H1 (cell line): ENCODE results near the gene TRAF1. TPM values are rescaled to one million over a fixed set of nuclear protein-coding genes. Genes with fewer than 3 reads are reported as not detected.

Source experiments
- polyA plus RNA-seq, 7 experiments: library from polyadenylated mRNA; depleted of rRNA in 3 of 7; stranded (reverse) in 5 of 7; unstranded in 2 of 7; fragments of >200 nt in 5 of 7; fragments of 200-250 nt in 2 of 7; gene quantifications; 1 replicate in 5 of 7; 2 replicates in 1 of 7; 4 replicates in 1 of 7; pipeline versions ENCODE4 v1.2.1 to v1.2.3, GENCODE V29; 2011 to 2013; ENCODE audit warnings: missing spikeins in 2 of 7, mixed read lengths in 2 of 7
- total RNA-seq: library from RNA; stranded (reverse); fragmentation: NEBNext Ultra II Directional; extraction: Animal tissue kit (Norgen Biotek cat#: 25700); gene quantifications from 2 replicates; pipeline ENCODE4 v1.2.1, GENCODE V29; 2021
- TF ChIP-seq, protein P1 (sequence below): IDR thresholded peaks from 2 replicates; pipeline ENCODE4 v1.6.1; 2012; ENCODE audit warnings: inconsistent platforms

The TRAF1 gene
- total and polyA plus RNA-seq, 2 of the 8 experiments (the other 6 are each of a cell fraction or from before 2014, with no cell fraction given), result 1.6 to 3.2 TPM

DNA sequence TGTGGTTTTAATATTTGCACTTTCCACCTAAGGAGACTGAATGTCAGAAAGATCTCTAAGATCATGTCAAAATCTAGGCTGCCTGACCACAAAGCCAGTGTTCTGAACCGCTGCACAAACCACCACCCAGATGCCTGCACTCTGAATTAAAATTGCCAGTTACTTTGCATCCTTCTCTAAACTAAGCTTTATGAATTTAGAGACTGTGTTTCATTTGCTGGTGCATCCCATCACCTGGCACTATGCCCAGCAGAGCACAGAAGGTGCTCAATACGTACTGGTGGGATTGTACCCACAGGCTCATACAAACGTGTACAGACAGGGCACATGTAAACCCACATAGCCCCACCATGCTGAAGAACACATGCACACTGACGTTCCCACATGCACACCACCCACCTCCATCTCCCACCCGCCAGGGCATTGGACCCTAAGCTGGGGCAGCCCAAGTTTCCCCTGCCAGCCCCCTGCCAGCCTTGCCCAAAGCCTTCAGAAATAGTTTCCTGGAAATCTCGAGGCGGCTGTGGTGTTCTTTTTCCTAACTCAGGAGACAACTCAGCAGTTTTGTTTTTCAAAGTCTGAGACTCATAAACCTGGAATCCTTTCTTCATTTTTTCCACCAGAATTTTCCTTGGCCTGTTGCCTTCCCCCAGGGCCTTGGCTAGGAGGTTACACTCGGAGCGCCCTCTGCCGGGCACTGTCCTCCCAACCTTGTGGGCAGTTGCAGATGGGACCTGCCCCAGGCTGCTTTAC, 9.6 kb upstream of the TRAF1 start (continued):
- TF ChIP-seq, protein P1, sequence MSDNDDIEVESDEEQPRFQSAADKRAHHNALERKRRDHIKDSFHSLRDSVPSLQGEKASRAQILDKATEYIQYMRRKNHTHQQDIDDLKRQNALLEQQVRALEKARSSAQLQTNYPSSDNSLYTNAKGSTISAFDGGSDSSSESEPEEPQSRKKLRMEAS, result 0 out of 2 replicates have a peak, but pooled peaks have one; percentile 14
- TF ChIP-seq, all 59 proteins: peak for 3
